Common myeloid progenitor, CD34-positive (primary cell): ENCODE data around the gene KCTD4.

Experiments
- CTCF ChIA-PET: fragments of 350-600 bp; sonication (Branson Sonifier 250); formaldehyde crosslinking; loops from one replicate; lab custom pipeline; 2021; ENCODE audit warnings: antibody characterized with exemption; lab: Charles Lee
- POLR2A ChIA-PET: fragments of 350-600 bp; sonication (Branson Sonifier 250); formaldehyde crosslinking; loops from one replicate; lab custom pipeline; 2021; ENCODE audit warnings: antibody characterized with exemption; lab: Charles Lee
- DNase-seq, 3 donors: peaks; one replicate each; pipeline versions ENCODE4 v3.0.0 to v3.0.0-alpha.2; 2013
- H3K27ac ChIP-seq, 2 experiments: 1 replicate in 1 of 2; 2 replicates in 1 of 2; pipeline ENCODE4 v1.7.0; 2013; ENCODE audit warnings: inconsistent platforms in 2 of 2, low read length in 2 of 2, mild to moderate bottlenecking in 2 of 2, low read depth in 1 of 2, moderate library complexity in 1 of 2; ENCODE audit not compliant: severe bottlenecking in 2 of 2, insufficient read depth in 1 of 2, poor library complexity in 1 of 2
- H3K27me3 ChIP-seq, 5 experiments: replicated peaks in 2 of 5; 1 replicate in 3 of 5; 2 replicates in 2 of 5; pipeline versions ENCODE4 v1.6.1 to v1.7.0; 2013; ENCODE audit warnings: low read length in 4 of 5, mild to moderate bottlenecking in 2 of 5, moderate library complexity in 2 of 5, inconsistent platforms in 1 of 5; ENCODE audit not compliant: insufficient read depth in 5 of 5, control insufficient read depth in 4 of 5
- H3K36me3 ChIP-seq, 4 experiments: 1 replicate in 2 of 4; 2 replicates in 2 of 4; pipeline versions ENCODE4 v1.6.1 to v1.7.0; 2013; ENCODE audit warnings: low read length in 3 of 4, control low read depth in 1 of 4, mild to moderate bottlenecking in 1 of 4; ENCODE audit not compliant: control insufficient read depth in 4 of 4, insufficient read depth in 4 of 4
- H3K4me1 ChIP-seq, 4 experiments: 1 replicate in 3 of 4; 2 replicates in 1 of 4; pipeline versions ENCODE4 v1.6.1 to v1.7.1; 2013; ENCODE audit warnings: low read length in 3 of 4, mild to moderate bottlenecking in 3 of 4, control low read depth in 1 of 4, inconsistent platforms in 1 of 4, moderate library complexity in 1 of 4; ENCODE audit not compliant: control insufficient read depth in 4 of 4, insufficient read depth in 4 of 4; ENCODE audit errors: control extremely low read depth in 1 of 4
- H3K4me3 ChIP-seq, 7 experiments: 1 replicate in 4 of 7; 2 replicates in 3 of 7; pipeline versions ENCODE4 v1.5.1 to v1.7.0; 2013; ENCODE audit warnings: mild to moderate bottlenecking in 7 of 7, low read length in 6 of 7, moderate library complexity in 6 of 7, inconsistent platforms in 2 of 7, low read depth in 2 of 7, control low read depth in 1 of 7; ENCODE audit not compliant: insufficient read depth in 4 of 7, control insufficient read depth in 1 of 7; ENCODE audit errors: extremely low read depth in 1 of 7
- H3K9me3 ChIP-seq, 5 experiments: 1 replicate in 4 of 5; 2 replicates in 1 of 5; pipeline versions ENCODE4 v1.6.1 to v1.7.1; 2013; ENCODE audit warnings: low read length in 4 of 5, mild to moderate bottlenecking in 2 of 5, inconsistent platforms in 1 of 5, low read depth in 1 of 5, moderate library complexity in 1 of 5; ENCODE audit not compliant: control insufficient read depth in 4 of 5, insufficient read depth in 2 of 5; ENCODE audit errors: control extremely low read depth in 1 of 5
- WGBS: methylation state at CpG from one replicate; pipeline ENCODE4 v1.1.5; 2013; ENCODE audit not compliant: insufficient coverage; 5-methylcytosine and 5-hydroxymethylcytosine counted together

The KCTD4 gene

DNA sequence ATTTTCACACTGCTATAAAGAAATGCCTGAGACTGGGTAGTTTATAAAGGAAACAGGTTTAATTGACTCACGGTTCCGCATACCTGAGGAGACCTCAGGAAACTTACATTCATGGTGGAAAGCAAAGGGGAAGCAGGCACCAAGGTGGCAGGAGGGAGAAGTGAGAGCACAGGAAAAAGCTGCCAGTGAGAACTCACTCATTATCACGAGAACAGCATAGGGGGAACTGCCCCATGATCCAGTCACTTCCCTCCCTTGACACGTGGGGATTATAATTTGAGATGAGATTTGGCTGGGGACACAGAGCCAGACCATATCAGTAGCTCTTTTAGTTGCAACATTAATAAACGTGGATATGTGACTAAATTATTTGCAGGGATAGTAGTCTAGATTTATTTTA is 4.3 kb upstream of the KCTD4 start:
- no peaks in the 10 kb centered on the region for H3K9me3 ChIP-seq
- H3K4me3 ChIP-seq, result no peak overlapping the region
- POLR2A ChIA-PET, result no interaction called here
- H3K4me1 ChIP-seq, result peaks cover 0 to 3% (median 0%) of the 10 kb centered on the region in 4 experiments
- H3K27ac ChIP-seq, result no peak overlapping the region
- WGBS, result 68% methylated on average over 4 of the region's 5 CpGs
- CTCF ChIA-PET, result interaction anchor here (1.5 kb wide), 1 partner anchor 21 kb away, joined by 3 read pairs; no protein-coding TSS in a partner anchor
- H3K27me3 ChIP-seq, result no peaks in the 10 kb centered on the region
- H3K36me3 ChIP-seq, result peaks cover 0 to 16% (median 9%) of the 10 kb centered on the region in 4 experiments
- peak in 2 of 3 donors; percentile 41 to 56 for DNase-seq

DNA sequence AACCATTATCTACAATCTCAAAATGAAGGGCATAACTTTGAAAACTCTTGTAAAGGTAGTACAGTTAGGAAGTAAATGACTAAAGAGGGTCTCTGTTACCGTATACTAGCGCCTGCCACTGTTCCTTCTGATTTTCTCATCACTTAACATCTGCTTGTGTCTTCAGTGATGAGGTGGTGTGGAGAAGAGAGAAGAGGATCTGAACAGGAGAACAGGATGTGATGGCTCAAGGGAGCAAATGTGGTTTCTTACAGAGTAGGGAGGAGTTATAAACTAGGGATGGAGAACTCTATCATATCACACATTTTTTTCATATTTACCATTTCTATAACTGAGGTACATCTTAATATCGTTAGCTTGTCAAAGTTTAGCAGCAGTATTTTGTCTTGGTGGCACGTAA is 1.1 kb downstream of the KCTD4 start:
- Histone ChIP-seq H3K9me3 (no peaks in the 10 kb centered on the region), H3K4me3 (no peak overlapping the region), H3K27ac (no peak overlapping the region), H3K4me1 (peaks cover 4 to 16% (median 6%) of the 10 kb centered on the region in 4 experiments), H3K36me3 (peaks cover 0 to 6% (median 2%) of the 10 kb centered on the region in 4 experiments), H3K27me3 (no peaks in the 10 kb centered on the region)
- CTCF ChIA-PET, result interaction anchor here (0.6 to 1.4 kb wide), 3 partner anchors 107 to 159 kb away, joined by 3 to 4 read pairs (median 3); no protein-coding TSS in a partner anchor
- POLR2A ChIA-PET, result interaction anchor here (1.1 kb wide), 1 partner anchor 9 kb away, joined by 3 read pairs; no protein-coding TSS in a partner anchor
- 100% methylated on average over 2 of the region's 4 CpGs for WGBS
- no peak for DNase-seq

DNA sequence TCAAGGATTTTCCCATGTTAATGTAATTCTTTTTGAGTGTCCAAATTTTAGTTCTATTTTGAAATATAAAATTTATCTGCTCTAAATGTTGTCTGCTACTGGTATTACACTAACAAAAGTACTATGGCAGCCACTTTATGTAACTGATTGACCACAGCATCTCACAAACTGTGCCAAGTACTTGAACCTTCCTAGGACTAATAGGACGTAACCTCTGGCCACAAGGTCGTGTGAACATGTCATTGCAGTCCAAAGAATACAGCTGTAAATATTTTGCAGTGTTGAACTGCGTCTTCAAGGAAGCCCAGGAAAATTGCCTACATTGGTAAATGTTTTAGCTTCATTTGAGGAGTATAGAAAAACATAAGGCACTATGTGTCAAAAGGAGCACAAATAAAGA is 1.9 kb downstream of the KCTD4 start:
- Histone ChIP-seq H3K36me3 (peaks cover 0 to 11% (median 2%) of the 10 kb centered on the region in 4 experiments), H3K4me1 (peaks cover 4 to 16% (median 6%) of the 10 kb centered on the region in 4 experiments), H3K4me3 (no peak overlapping the region), H3K27me3 (no peaks in the 10 kb centered on the region), H3K9me3 (no peaks in the 10 kb centered on the region), H3K27ac (no peak overlapping the region)
- no peak for DNase-seq
- ChIA-PET POLR2A (interaction anchor here (1.1 kb wide), 1 partner anchor 8 kb away, joined by 3 read pairs; no protein-coding TSS in a partner anchor), CTCF (interaction anchor here (0.6 to 1.4 kb wide), 2 partner anchors 152 to 158 kb away, joined by 3 to 4 read pairs; no protein-coding TSS in a partner anchor)
- 100% methylated on average over 2 of the region's 3 CpGs for WGBS

DNA sequence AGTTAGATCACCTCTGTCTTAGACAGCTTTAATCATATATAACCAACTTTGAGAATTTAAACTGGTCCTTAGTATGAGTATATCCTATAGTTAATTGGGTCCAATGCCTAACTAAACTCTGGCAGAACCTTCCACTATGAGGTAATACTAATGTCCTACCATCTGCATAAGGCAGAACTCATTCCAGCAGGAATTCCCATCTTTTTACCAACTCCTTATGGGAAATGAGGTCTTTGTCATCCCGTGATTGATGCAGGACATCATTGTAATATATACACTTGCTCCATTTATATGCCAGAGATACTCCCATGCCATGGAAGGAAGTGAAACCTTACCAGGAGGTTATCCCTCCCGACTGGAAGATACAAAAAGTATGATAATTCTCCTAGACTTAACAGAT is 2.8 kb downstream of the KCTD4 start:
- Histone ChIP-seq H3K27me3 (no peaks in the 10 kb centered on the region), H3K27ac (no peak overlapping the region), H3K36me3 (peaks cover 0 to 11% (median 2%) of the 10 kb centered on the region in 4 experiments), H3K9me3 (no peaks in the 10 kb centered on the region), H3K4me1 (peaks cover 4 to 16% (median 6%) of the 10 kb centered on the region in 4 experiments), H3K4me3 (no peak overlapping the region)
- no peak for DNase-seq
- 100% methylated on average over 2 of the region's 2 CpGs for WGBS
- POLR2A ChIA-PET, result no interaction called here
- CTCF ChIA-PET, result interaction anchor here (0.6 kb wide), 1 partner anchor 9 kb away, joined by 3 read pairs; no protein-coding TSS in a partner anchor

DNA sequence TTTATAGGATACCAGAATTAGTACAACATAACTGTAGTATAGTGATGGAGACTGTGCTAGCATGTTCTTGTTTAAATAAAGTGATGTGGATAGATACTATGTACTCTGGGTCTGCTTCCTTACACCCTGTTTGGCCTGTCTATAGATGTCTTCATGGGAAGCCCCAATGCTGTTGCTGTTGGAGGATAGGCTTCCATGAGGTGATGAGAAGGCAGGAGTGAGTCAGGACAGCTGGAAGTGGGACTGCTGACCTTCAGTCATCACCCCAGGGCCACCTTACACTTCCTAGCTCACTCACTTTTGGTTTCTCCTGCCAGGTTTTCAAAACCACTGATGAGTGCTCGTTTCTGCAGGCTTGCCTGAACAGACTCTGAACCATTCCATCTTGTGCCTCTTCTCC is 4.2 kb downstream of the KCTD4 start:
- Histone ChIP-seq H3K36me3 (peaks cover 0 to 8% (median 2%) of the 10 kb centered on the region in 4 experiments), H3K27me3 (no peaks in the 10 kb centered on the region), H3K27ac (no peak overlapping the region), H3K4me1 (peaks cover 4 to 16% (median 6%) of the 10 kb centered on the region in 4 experiments), H3K4me3 (no peak overlapping the region), H3K9me3 (no peaks in the 10 kb centered on the region)
- DNase-seq, result no peak
- 100% methylated on average over 1 of the region's 1 CpG for WGBS
- ChIA-PET CTCF (no interaction called here), POLR2A (no interaction called here)

DNA sequence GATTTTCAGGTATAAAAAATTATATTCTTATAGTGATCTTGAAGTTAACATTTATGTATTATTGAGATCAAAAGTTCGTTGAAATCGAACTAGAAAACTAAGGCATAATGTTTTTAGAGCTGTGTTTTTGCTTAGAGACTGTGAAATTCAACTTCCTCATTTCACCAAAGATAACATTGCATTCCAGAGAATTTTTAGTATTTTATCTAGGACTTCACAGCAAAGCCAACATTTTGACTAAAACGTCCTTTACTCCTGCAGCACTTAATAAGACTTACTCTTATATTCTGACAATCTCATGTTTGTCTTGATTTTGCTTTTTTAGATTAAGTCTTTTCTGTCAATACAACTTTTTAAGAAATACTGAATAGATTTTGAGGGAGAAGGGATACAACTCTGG is 4.7 kb downstream of the KCTD4 start:
- H3K27me3 ChIP-seq, result no peaks in the 10 kb centered on the region
- POLR2A ChIA-PET, result interaction anchor here (0.6 kb wide), 1 partner anchor 105 kb away, joined by 3 read pairs; no protein-coding TSS in a partner anchor
- peaks cover 4 to 16% (median 6%) of the 10 kb centered on the region in 4 experiments for H3K4me1 ChIP-seq
- DNase-seq, result peak in 2 of 3 donors; percentile 17 to 43
- no CpG with 5 or more reads among the region's 3 CpGs for WGBS
- no peak overlapping the region for H3K27ac ChIP-seq
- no peak overlapping the region for H3K4me3 ChIP-seq
- H3K9me3 ChIP-seq, result no peaks in the 10 kb centered on the region
- CTCF ChIA-PET, result interaction anchor here (0.8 kb wide), 1 partner anchor 22 kb away, joined by 3 read pairs; no protein-coding TSS in a partner anchor
- H3K36me3 ChIP-seq, result peaks cover 0 to 7% (median 2%) of the 10 kb centered on the region in 4 experiments

DNA sequence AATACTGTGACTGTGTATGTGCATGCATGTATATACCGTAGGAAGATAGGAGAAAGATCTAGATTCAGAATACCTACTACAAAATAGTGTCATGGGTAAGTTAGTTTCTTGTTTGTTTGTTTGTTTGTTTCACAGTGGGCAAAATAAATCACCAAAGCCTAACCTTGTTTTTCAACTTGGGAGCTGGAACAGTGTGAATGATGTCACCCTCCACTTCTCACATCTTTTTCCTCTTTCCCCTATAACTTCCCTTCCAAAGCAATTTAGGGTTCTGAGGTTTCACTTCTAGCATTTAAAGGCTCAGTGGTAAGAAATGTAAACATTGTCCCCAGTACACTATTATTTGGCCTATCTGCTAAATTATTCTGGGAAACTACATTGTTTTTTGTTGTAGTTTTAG is 5.4 kb downstream of the KCTD4 start:
- H3K27me3 ChIP-seq, result no peaks in the 10 kb centered on the region
- no peaks in the 10 kb centered on the region for H3K9me3 ChIP-seq
- ChIA-PET CTCF (interaction anchor here (0.6 to 0.8 kb wide), 2 partner anchors 21 to 119 kb away, joined by 3 read pairs; no protein-coding TSS in a partner anchor), POLR2A (no interaction called here)
- peak overlapping the region in 1 of 7 experiments; percentile 10 for H3K4me3 ChIP-seq
- H3K27ac ChIP-seq, result peak overlapping the region in 1 of 2 experiments; percentile 27
- H3K36me3 ChIP-seq, result peaks cover 0 to 7% (median 2%) of the 10 kb centered on the region in 4 experiments
- peaks cover 4 to 16% (median 6%) of the 10 kb centered on the region in 4 experiments for H3K4me1 ChIP-seq
- peak in 2 of 3 donors; percentile 21 to 29 for DNase-seq
- WGBS, result no CpG with 5 or more reads among the region's 1 CpG
